GM18505 (cell line): ENCODE results near the gene SCYGR2.

Source experiments
- ATAC-seq: cut with Tn5 transposase; IDR thresholded peaks from one replicate; pipeline ENCODE4 v1.9.1; 2021; ENCODE audit not compliant: unreplicated experiment
- POLR2A ChIP-seq: IDR thresholded peaks from 4 replicates; pipeline ENCODE4 v1.6.1; 2011; ENCODE audit warnings: borderline replicate concordance; ENCODE audit not compliant: insufficient read depth, insufficient read length; ENCODE audit errors: extremely low read depth

The SCYGR2 gene

DNA sequence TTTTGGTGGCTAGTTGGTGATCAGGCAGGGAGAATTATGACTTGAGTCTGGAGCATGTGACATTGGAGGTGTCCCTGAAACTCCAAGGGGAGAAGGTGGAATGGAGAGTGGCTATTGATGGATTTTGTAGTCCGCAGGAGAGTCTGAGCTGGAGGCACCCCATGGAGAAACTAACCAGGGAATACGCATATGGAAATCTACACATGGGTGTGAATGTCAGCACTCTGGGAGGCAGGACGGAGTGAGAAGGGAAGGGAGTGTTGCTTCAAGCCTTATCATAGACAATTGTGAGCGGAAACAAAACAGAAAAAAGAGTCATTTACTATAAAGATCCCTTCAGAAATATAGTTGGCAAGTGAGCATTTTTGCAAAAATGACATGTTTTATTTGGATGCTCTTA, 17.9 kb downstream of the SCYGR2 start:
- ATAC-seq = no peak
- TF ChIP-seq POLR2A = no peak

GRCh38 chr2:227617316-227618230, 18.9 kb downstream of the SCYGR2 start, which contains the start of gene SCYGR4:
Gene SCYGR4, plus strand, starts transcription at chr2:227617498. Its CDS starts 0 bp downstream, at chr2:227617498.
- no peak for ATAC-seq
- TF ChIP-seq POLR2A = no peak

GRCh38 chr2:227623226-227623625, 24.5 kb downstream of the SCYGR2 start:
- no peak for ATAC-seq
- no peak for TF ChIP-seq POLR2A

- ATAC-seq = no peak
- TF ChIP-seq POLR2A = no peak
Observed at GRCh38 chr2:227625420-227625819, 26.7 kb downstream of the SCYGR2 start.

GRCh38 chr2:227626580-227627151, 28.0 kb downstream of the SCYGR2 start:
- ATAC-seq = no peak
- TF ChIP-seq POLR2A = no peak

GRCh38 chr2:227627769-227628168, 29.1 kb downstream of the SCYGR2 start:
- peak; percentile 87 for ATAC-seq
- no peak for TF ChIP-seq POLR2A

DNA sequence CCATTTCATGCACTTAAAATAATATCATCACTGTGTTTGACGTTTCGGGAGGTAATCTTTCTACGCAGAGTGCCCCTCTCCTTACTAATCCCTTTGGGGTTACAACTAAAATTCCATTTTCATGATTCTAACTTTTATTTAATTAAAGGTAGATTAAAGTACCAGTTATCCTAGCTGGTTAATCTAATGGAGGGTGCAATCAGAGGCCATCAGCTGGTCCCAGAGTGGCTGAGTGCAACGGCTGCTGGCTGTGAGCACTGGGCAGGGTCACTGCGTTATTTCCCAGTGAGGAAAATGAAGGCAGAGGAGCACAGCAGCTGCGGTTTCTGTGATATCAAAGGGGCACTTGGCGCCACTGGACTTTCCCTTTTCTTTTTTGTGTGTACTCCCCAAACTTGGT, 30.7 kb downstream of the SCYGR2 start:
- ATAC-seq = no peak
- TF ChIP-seq POLR2A = no peak

DNA sequence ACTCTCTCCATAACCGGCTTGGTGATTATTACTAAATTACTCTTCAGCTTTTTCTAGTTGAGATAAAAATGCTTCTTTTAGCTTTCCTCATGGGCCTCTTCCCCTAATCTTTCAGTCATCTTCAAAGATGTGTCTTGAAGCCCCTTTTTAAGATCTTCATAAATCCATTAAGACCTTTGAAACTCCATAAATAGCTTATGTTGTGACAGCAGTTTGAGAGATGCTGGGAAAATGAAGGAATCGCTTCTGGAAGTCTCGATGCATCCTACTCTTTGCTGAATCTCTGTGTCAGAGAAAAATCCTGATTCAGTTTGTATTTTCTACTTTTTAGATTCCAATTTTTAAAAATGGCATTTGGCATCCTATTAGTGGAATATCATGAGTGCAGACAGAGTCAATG, 31.6 kb downstream of the SCYGR2 start:
- no peak for ATAC-seq

DNA sequence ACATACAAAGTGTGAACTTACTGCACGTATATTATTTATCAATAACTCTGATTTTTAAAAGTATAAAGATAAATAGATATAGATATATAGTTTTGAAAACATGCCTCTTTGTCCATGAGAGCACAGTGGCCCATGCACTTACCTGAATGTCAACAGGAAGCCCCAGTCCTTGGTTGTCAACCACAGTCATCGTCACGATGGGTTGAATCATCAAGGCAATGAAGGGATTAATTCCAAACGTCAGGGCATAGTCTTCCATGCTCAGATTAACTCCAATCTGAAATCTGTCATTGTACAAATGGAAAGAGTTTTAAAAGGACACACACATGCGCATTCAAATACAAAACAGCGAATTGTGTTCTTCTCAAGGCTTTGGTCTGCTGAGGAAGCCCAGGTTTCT, 34.1 kb downstream of the SCYGR2 start:
- no peak for TF ChIP-seq POLR2A
- no peak for ATAC-seq

More for the DNA sequence above, 31.6 kb downstream of the SCYGR2 start:
- TF ChIP-seq POLR2A = no peak

- no peak for TF ChIP-seq POLR2A
- ATAC-seq = no peak
Observed at GRCh38 chr2:227634201-227634600, 35.5 kb downstream of the SCYGR2 start.

GRCh38 chr2:227642656-227643055, 44.0 kb downstream of the SCYGR2 start:
- no peak for TF ChIP-seq POLR2A
- no peak for ATAC-seq

DNA sequence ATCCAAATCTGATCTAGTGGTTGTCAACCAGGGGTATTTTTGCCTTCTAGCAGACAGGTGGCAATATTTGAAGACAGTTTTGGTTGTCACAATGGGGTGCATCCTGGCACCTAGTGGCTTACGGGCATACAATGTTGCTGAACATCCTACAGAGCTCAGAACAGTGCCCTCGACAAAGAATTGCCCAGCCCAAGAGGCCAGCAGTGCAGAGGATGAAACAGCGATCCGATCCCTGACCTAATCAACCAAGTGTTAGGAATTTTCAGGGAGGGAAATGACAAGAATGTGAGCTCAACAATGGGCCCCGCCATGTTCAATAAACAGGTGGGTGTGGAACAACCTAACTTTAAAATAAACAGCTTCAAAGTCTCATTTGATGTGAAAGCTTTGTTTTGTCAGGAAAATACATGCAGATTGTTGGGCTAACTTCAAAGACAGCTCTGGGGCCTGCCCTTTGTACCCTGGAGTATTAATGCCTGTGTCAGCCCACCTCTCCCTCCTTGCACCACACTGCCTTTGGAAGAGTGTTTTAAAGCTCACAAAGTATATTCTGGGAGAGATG, 45.4 kb downstream of the SCYGR2 start:
- TF ChIP-seq POLR2A = no peak
- no peak for ATAC-seq
